Ovary (tissue), 9 donors: ENCODE data around the gene DMWD. TPM values are rescaled to one million over a fixed set of nuclear protein-coding genes. Genes with fewer than 3 reads are reported as not detected.
A peak's percentile ranks its signal among the peaks of the same experiment; 100 is the strongest.

Experiments
- DNase-seq, 5 donors: peaks; one replicate each; pipeline ENCODE4 v3.0.0-alpha.2; 2019 to 2020
- H3K27ac ChIP-seq, 2 donors: fragments of 200-600 bp; one replicate each; pipeline versions ENCODE4 v1.5.1 to v1.8.0; 2019 to 2022
- H3K27me3 ChIP-seq: fragments of 200-600 bp; one replicate; pipeline ENCODE4 v1.8.0; 2022
- H3K36me3 ChIP-seq: fragments of 200-600 bp; sonication (generic); one replicate; pipeline ENCODE4 v1.5.1; 2019
- H3K4me1 ChIP-seq: one replicate; pipeline ENCODE4 v1.8.1; 2013; ENCODE audit warnings: mild to moderate bottlenecking, moderate library complexity; ENCODE audit not compliant: insufficient read depth
- H3K4me3 ChIP-seq: fragments of 200-600 bp; sonication (generic); one replicate; pipeline ENCODE4 v1.5.1; 2017
- H3K9me3 ChIP-seq, 2 donors: fragments of 200-600 bp in 1 of 2; sonication (generic) in 1 of 2; one replicate each; pipeline versions ENCODE4 v1.5.1 to v1.8.1; 2013 to 2019; ENCODE audit warnings: mild to moderate bottlenecking in 1 of 2, moderate library complexity in 1 of 2
- CTCF ChIP-seq, 3 donors: fragments of 450-650 bp in 2 of 3; fragments of 200-600 bp in 1 of 3; IDR thresholded peaks; one replicate each; pipeline versions ENCODE4 v1.5.1 to v1.8.0; 2016 to 2022; ENCODE audit warnings: antibody characterized with exemption in 3 of 3, mild to moderate bottlenecking in 1 of 3
- EP300 ChIP-seq: sonication (generic); formaldehyde crosslinking; IDR thresholded peaks from one replicate; pipeline ENCODE4 v1.6.1; 2017; ENCODE audit warnings: antibody characterized with exemption
- POLR2A ChIP-seq: fragments of 450-650 bp; IDR thresholded peaks from one replicate; pipeline ENCODE4 v1.6.1; 2017; ENCODE audit warnings: antibody characterized with exemption, mild to moderate bottlenecking, moderate library complexity
- WGBS, 3 donors: extraction: QIAGEN DNeasy Blood & Tissue Kit in 1 of 3; methylation state at CpG; one replicate each; pipeline versions ENCODE4 v1.1.5 to v1.1.7; 2013 to 2017; 5-methylcytosine and 5-hydroxymethylcytosine counted together
- intact Hi-C, 4 donors: fragments of 100-400 bp; cut with DNase I; formaldehyde crosslinking; loops; one replicate each; pipeline versions ENCODE4 v1.11.0 to v1.15.1; 2022 to 2023
- polyA plus RNA-seq, 2 donors: library from polyadenylated mRNA; stranded (reverse); fragments of 200-250 nt in 1 of 2; fragments of 350-450 nt in 1 of 2; fragmentation: Illumina TruSeq in 1 of 2; extraction: RNeasy Lipid Tissue Mini Kit (QIAGEN cat#74804) in 1 of 2; gene quantifications; one replicate each; pipeline ENCODE4 v1.2.3, GENCODE V29; 2013 to 2014
- total RNA-seq, 7 donors: library from RNA; depleted of rRNA in 2 of 7; stranded (reverse); fragments of >200 nt in 2 of 7; fragmentation: NEBNext Ultra II Directional in 3 of 7; extraction: Animal tissue kit (Norgen Biotek cat#: 25700) in 3 of 7; gene quantifications; one replicate each; pipeline versions ENCODE4 v1.1.0 to v1.2.4, GENCODE V29; 2016 to 2023
- donor health status: DM: no; HTN: no; CAD: no; lungs with moderate emphysema.
- donor health status: DM: no; HTN: no; CAD: no.
- donor health status: Bipolar disorder and iron deficiency.
- donor health status: DM: yes; HTN: yes; CAD: no.
- donor health status: DM: no; HTN: no; CAD: no.
- donor health status: DM: yes; HTN: yes; CAD: no.

DMWD gene
- total and polyA plus RNA-seq, 9 donors: 11.4 to 85.4 (median 54.9) TPM

- Histone ChIP-seq H3K4me3 (no peak within 1 kb of the TSS), H3K36me3 (no peaks in the 10 kb centered on the region), H3K9me3 (no peaks in the 10 kb centered on the region), H3K4me1 (peaks cover 5% of the 10 kb centered on the region), H3K27ac (no peak within 1 kb of the TSS), H3K27me3 (no peaks in the 10 kb centered on the region)
- WGBS, 3 donors: 92 to 94% (median 92%) methylated on average over 56 to 59 of the region's 59 CpGs
- intact Hi-C loops: no loop called here
- TF ChIP-seq POLR2A (no peak), EP300 (no peak), CTCF (IDR thresholded peaks at IDR 0.05) (no peak)
- DNase-seq: peak in 3 of 5 donors; percentile 41 to 50 (median 43)
These were observed 59.4 kb downstream of the DMWD start, which contains the start of gene MEIOSIN for GRCh38 chr19:45733160-45733810. TSS of gene MEIOSIN (plus strand) at chr19:45733439. CDS start at chr19:45735377, 1,938 bp downstream.

Other genes with a start within 250 kb of the DMWD start
- 10 to 100 TPM in 4 of 7 donors, 1 to 10 TPM in 3; 2.0 to 16.6 (median 12.3) TPM for gene OPA3, start 208.0 kb downstream of the DMWD start, total RNA-seq
- gene OPA3, start 208.0 kb downstream of the DMWD start, polyA plus RNA-seq: 1 to 10 TPM; 3.3 to 8.9 TPM
- gene GPR4, start 190.6 kb downstream of the DMWD start, total RNA-seq: 1 to 10 TPM in 5 of 7 donors, under 1 TPM in 2; 0.60 to 4.5 (median 2.4) TPM
- 10 to 100 TPM in 1 of 2 donors, 1 to 10 TPM in 1; 3.0 to 11.9 TPM for gene GPR4, start 190.6 kb downstream of the DMWD start, polyA plus RNA-seq
- gene EML2, start 153.4 kb downstream of the DMWD start, total RNA-seq: 10 to 100 TPM in 6 of 7 donors, 1 to 10 TPM in 1; 9.9 to 25.0 (median 14.4) TPM
- gene EML2, start 153.4 kb downstream of the DMWD start, polyA plus RNA-seq: 10 to 100 TPM; 13.1 to 16.3 TPM
- 1 to 10 TPM in 1 of 7 donors, under 1 TPM in 3, not detected in 3; 0.20 to 1.6 (median 0.59) TPM for gene GIPR, start 124.6 kb downstream of the DMWD start, total RNA-seq
- gene GIPR, start 124.6 kb downstream of the DMWD start, polyA plus RNA-seq: under 1 TPM; 0.02 to 0.33 TPM
- gene SNRPD2, start 100.9 kb downstream of the DMWD start, total RNA-seq: 100 to 1,000 TPM; 288 to 508 (median 382) TPM
- 100 to 1,000 TPM; 279 to 499 TPM for gene SNRPD2, start 100.9 kb downstream of the DMWD start, polyA plus RNA-seq
- gene QPCTL, start 100.2 kb downstream of the DMWD start, total RNA-seq: 10 to 100 TPM in 1 of 7 donors, 1 to 10 TPM in 6; 4.2 to 15.3 (median 7.3) TPM
- gene QPCTL, start 100.2 kb downstream of the DMWD start, polyA plus RNA-seq: 1 to 10 TPM; 3.2 to 6.8 TPM
- 10 to 100 TPM; 13.4 to 32.5 (median 22.4) TPM for gene FBXO46, start 61.9 kb downstream of the DMWD start, total RNA-seq
- 10 to 100 TPM in 1 of 2 donors, 1 to 10 TPM in 1; 6.7 to 13.9 TPM for gene FBXO46, start 61.9 kb downstream of the DMWD start, polyA plus RNA-seq
- gene MEIOSIN, start 59.4 kb downstream of the DMWD start, total RNA-seq: not detected
- not detected for gene MEIOSIN, start 59.4 kb downstream of the DMWD start, polyA plus RNA-seq
- 10 to 100 TPM; 21.0 to 64.4 (median 44.4) TPM for gene SIX5, start 23.6 kb downstream of the DMWD start, total RNA-seq
- 10 to 100 TPM in 1 of 2 donors, 1 to 10 TPM in 1; 5.4 to 43.5 TPM for gene SIX5, start 23.6 kb downstream of the DMWD start, polyA plus RNA-seq
- 100 to 1,000 TPM in 2 of 7 donors, 10 to 100 TPM in 5; 21.0 to 105 (median 62.5) TPM for gene DMPK, start 10.4 kb downstream of the DMWD start, total RNA-seq
- gene DMPK, start 10.4 kb downstream of the DMWD start, polyA plus RNA-seq: 10 to 100 TPM; 24.3 to 56.7 TPM
- under 1 TPM in 2 of 7 donors, not detected in 5; 0.13 to 0.15 TPM for gene RSPH6A, start 22.5 kb upstream of the DMWD start, total RNA-seq
- not detected for gene RSPH6A, start 22.5 kb upstream of the DMWD start, polyA plus RNA-seq
- 10 to 100 TPM; 24.8 to 61.9 (median 52.2) TPM for gene SYMPK, start 70.3 kb upstream of the DMWD start, total RNA-seq
- gene SYMPK, start 70.3 kb upstream of the DMWD start, polyA plus RNA-seq: 10 to 100 TPM; 37.7 to 41.9 TPM
- gene FOXA3, start 71.5 kb upstream of the DMWD start, total RNA-seq: under 1 TPM in 1 of 7 donors, not detected in 6; 0.26 TPM
- under 1 TPM in 1 of 2 donors, not detected in 1; 0.04 TPM for gene FOXA3, start 71.5 kb upstream of the DMWD start, polyA plus RNA-seq
- 10 to 100 TPM; 30.4 to 59.4 (median 41.4) TPM for gene IRF2BP1, start 93.3 kb upstream of the DMWD start, total RNA-seq
- gene IRF2BP1, start 93.3 kb upstream of the DMWD start, polyA plus RNA-seq: 10 to 100 TPM in 1 of 2 donors, 1 to 10 TPM in 1; 2.7 to 29.5 TPM
- 1 to 10 TPM; 3.0 to 9.1 (median 7.0) TPM for gene MYPOP, start 109.8 kb upstream of the DMWD start, total RNA-seq
- gene MYPOP, start 109.8 kb upstream of the DMWD start, polyA plus RNA-seq: 1 to 10 TPM; 4.2 to 4.4 TPM
- not detected for gene NANOS2, start 121.9 kb upstream of the DMWD start, total RNA-seq
- not detected for gene NANOS2, start 121.9 kb upstream of the DMWD start, polyA plus RNA-seq
- 1 to 10 TPM in 5 of 7 donors, under 1 TPM in 2; 0.23 to 4.8 (median 2.2) TPM for gene NOVA2, start 181.0 kb upstream of the DMWD start, total RNA-seq
- 1 to 10 TPM; 1.5 to 3.5 TPM for gene NOVA2, start 181.0 kb upstream of the DMWD start, polyA plus RNA-seq
- 10 to 100 TPM in 6 of 7 donors, 1 to 10 TPM in 1; 7.6 to 19.6 (median 16.6) TPM for gene CCDC61, start 202.6 kb upstream of the DMWD start, total RNA-seq
- gene CCDC61, start 202.6 kb upstream of the DMWD start, polyA plus RNA-seq: 10 to 100 TPM in 1 of 2 donors, 1 to 10 TPM in 1; 2.7 to 12.5 TPM
- not detected for gene PGLYRP1, start 230.2 kb upstream of the DMWD start, total RNA-seq
- gene PGLYRP1, start 230.2 kb upstream of the DMWD start, polyA plus RNA-seq: not detected
- not detected for gene IGFL4, start 248.2 kb upstream of the DMWD start, total RNA-seq
- gene IGFL4, start 248.2 kb upstream of the DMWD start, polyA plus RNA-seq: not detected